ENCODE measurements around the gene VNN1. TPM values are rescaled to one million over a fixed set of nuclear protein-coding genes. Genes with fewer than 3 reads are reported as not detected.

VNN1 gene
- total RNA-seq, 1 experiment from 2014 or later: not detected

DNA sequence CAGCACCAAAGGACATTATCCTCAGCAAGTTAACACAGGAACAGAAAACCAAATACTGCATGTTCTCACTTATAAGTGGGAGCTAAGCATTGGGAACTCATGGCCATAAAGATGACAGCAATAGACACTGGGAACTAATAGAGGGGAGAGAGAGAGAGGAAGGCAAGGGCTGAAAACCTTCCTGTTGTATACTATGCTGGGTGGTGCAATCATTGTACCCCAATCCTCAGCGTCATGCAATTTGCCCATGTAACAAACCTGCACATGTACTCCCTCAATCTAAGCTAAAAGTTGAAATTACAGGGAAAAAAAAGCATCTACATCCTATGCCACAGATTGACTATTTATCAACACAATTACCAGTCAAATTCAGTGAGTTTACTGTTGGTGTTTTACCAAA, 20.0 kb upstream of the VNN1 start:
- no peaks in the 10 kb centered on the region for H3K4me1 ChIP-seq (ENCODE audit: insufficient read depth, low read length, poor library complexity, severe bottlenecking)
- intact Hi-C loops (cut with micrococcal nuclease; ENCODE audit: unreplicated experiment): no loop called here
- BruUV-seq (replicated peaks): no TSS peak
- H3K27me3 ChIP-seq (replicated peaks; ENCODE audit: insufficient read depth, low read depth, low read length, poor library complexity): peaks cover 27% of the 10 kb centered on the region
- no peaks in the 10 kb centered on the region for H3K36me3 ChIP-seq (ENCODE audit: insufficient read depth, low read length, poor library complexity, severe bottlenecking)
- TF ChIP-seq EZH2 (IDR thresholded peaks at IDR 0.05; ENCODE audit: borderline replicate concordance, low read depth, low read length, poor library complexity, severe bottlenecking): no peak
- TF ChIP-seq, protein P1, sequence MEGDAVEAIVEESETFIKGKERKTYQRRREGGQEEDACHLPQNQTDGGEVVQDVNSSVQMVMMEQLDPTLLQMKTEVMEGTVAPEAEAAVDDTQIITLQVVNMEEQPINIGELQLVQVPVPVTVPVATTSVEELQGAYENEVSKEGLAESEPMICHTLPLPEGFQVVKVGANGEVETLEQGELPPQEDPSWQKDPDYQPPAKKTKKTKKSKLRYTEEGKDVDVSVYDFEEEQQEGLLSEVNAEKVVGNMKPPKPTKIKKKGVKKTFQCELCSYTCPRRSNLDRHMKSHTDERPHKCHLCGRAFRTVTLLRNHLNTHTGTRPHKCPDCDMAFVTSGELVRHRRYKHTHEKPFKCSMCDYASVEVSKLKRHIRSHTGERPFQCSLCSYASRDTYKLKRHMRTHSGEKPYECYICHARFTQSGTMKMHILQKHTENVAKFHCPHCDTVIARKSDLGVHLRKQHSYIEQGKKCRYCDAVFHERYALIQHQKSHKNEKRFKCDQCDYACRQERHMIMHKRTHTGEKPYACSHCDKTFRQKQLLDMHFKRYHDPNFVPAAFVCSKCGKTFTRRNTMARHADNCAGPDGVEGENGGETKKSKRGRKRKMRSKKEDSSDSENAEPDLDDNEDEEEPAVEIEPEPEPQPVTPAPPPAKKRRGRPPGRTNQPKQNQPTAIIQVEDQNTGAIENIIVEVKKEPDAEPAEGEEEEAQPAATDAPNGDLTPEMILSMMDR (conservative IDR thresholded peaks at IDR 0.05; ENCODE audit: low read depth, low read length): no peak
- ChIA-PET CTCF (no interaction called here), POLR2A (ENCODE audit: low non-redundant PET) (no interaction called here)
- H3K27ac ChIP-seq (ENCODE audit: low read depth, low read length, poor library complexity, severe bottlenecking): no peak overlapping the region
- no peak for DNase-seq (ENCODE audit: low spot score)
- no peak overlapping the region for H3K4me3 ChIP-seq (ENCODE audit: low read depth, low read length, poor library complexity, severe bottlenecking)
- no peaks in the 10 kb centered on the region for H3K9me3 ChIP-seq (ENCODE audit: low read depth, low read length, poor library complexity, severe bottlenecking)

DNA sequence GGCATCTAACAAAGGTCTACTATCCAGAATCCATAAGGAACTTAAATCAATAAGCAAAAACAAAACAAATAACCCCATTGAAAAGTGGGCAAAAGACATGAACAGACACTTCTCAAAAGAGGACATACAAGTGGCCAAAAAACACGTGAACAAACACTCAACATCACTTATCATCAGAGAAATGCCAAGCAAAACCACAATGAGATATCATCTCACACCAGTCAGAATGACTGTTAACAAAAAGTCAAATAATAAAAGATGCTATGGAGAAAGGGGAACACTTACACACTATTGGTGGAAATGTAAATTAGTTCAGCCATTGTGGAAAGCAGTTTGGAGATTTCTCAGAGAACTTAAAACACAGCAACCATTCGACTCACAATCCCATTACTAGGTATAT, 19.4 kb upstream of the VNN1 start:
- Histone ChIP-seq H3K9me3 (ENCODE audit: low read depth, low read length, poor library complexity, severe bottlenecking) (no peaks in the 10 kb centered on the region), H3K36me3 (ENCODE audit: insufficient read depth, low read length, poor library complexity, severe bottlenecking) (no peaks in the 10 kb centered on the region), H3K4me3 (ENCODE audit: low read depth, low read length, poor library complexity, severe bottlenecking) (no peak overlapping the region), H3K4me1 (ENCODE audit: insufficient read depth, low read length, poor library complexity, severe bottlenecking) (no peaks in the 10 kb centered on the region), H3K27me3 (replicated peaks; ENCODE audit: insufficient read depth, low read depth, low read length, poor library complexity) (peaks cover 27% of the 10 kb centered on the region), H3K27ac (ENCODE audit: low read depth, low read length, poor library complexity, severe bottlenecking) (no peak overlapping the region)
- TF ChIP-seq EZH2 (IDR thresholded peaks at IDR 0.05; ENCODE audit: borderline replicate concordance, low read depth, low read length, poor library complexity, severe bottlenecking): no peak
- TF ChIP-seq, protein P1 (conservative IDR thresholded peaks at IDR 0.05; ENCODE audit: low read depth, low read length): no peak
- no TSS peak for BruUV-seq (replicated peaks)
- intact Hi-C loops (cut with micrococcal nuclease; ENCODE audit: unreplicated experiment): no loop called here
- CTCF ChIA-PET: no interaction called here
- no peak for DNase-seq (ENCODE audit: low spot score)
- POLR2A ChIA-PET (ENCODE audit: low non-redundant PET): no interaction called here

DNA sequence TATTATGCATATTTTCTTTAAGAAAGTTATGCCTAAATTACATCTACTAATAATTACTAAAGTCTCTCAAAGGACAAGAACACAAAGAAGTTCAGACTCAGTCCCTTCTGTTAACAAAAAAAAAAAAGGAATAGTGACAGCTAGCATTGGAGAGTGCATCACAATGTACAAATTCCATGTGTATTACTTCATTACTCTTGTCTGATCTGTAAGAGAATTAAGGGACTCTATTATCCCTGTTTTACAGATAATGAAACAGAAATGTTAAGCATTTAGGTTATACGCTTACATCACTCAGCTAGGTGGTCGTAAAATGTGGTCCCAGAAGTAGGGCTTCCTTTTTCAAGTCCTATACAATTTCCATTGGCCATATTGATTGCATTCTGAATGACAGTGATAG, 17.2 kb upstream of the VNN1 start:
- intact Hi-C loops (cut with micrococcal nuclease; ENCODE audit: unreplicated experiment): no loop called here
- H3K36me3 ChIP-seq (ENCODE audit: insufficient read depth, low read length, poor library complexity, severe bottlenecking): no peaks in the 10 kb centered on the region
- no peak overlapping the region for H3K4me3 ChIP-seq (ENCODE audit: low read depth, low read length, poor library complexity, severe bottlenecking)
- H3K27ac ChIP-seq (ENCODE audit: low read depth, low read length, poor library complexity, severe bottlenecking): no peak overlapping the region
- H3K9me3 ChIP-seq (ENCODE audit: low read depth, low read length, poor library complexity, severe bottlenecking): no peaks in the 10 kb centered on the region
- H3K27me3 ChIP-seq (replicated peaks; ENCODE audit: insufficient read depth, low read depth, low read length, poor library complexity): peaks cover 16% of the 10 kb centered on the region
- H3K4me1 ChIP-seq (ENCODE audit: insufficient read depth, low read length, poor library complexity, severe bottlenecking): no peaks in the 10 kb centered on the region
- ChIA-PET POLR2A (ENCODE audit: low non-redundant PET) (no interaction called here), CTCF (no interaction called here)
- BruUV-seq (replicated peaks): no TSS peak
- no peak for DNase-seq (ENCODE audit: low spot score)
- TF ChIP-seq EZH2 (IDR thresholded peaks at IDR 0.05; ENCODE audit: borderline replicate concordance, low read depth, low read length, poor library complexity, severe bottlenecking): no peak
- TF ChIP-seq, protein P1 (conservative IDR thresholded peaks at IDR 0.05; ENCODE audit: low read depth, low read length): no peak

Data from A673 (cell line).